GM12892 (cell line): ENCODE measurements around the gene KLC1.

Source experiments
- POLR2A ChIP-seq: IDR thresholded peaks from 2 replicates; pipeline ENCODE4 v1.6.1; 2011; ENCODE audit warnings: low read depth, low read length, control low read depth
- POLR2AphosphoS5 ChIP-seq: IDR thresholded peaks from 2 replicates; pipeline ENCODE4 v1.6.1; 2011; ENCODE audit warnings: low read depth, low read length, control low read depth
- TAF1 ChIP-seq: IDR thresholded peaks from 2 replicates; pipeline ENCODE4 v1.6.1; 2011; ENCODE audit warnings: low read depth, mild to moderate bottlenecking, control low read depth, low read length, borderline replicate concordance

DNA sequence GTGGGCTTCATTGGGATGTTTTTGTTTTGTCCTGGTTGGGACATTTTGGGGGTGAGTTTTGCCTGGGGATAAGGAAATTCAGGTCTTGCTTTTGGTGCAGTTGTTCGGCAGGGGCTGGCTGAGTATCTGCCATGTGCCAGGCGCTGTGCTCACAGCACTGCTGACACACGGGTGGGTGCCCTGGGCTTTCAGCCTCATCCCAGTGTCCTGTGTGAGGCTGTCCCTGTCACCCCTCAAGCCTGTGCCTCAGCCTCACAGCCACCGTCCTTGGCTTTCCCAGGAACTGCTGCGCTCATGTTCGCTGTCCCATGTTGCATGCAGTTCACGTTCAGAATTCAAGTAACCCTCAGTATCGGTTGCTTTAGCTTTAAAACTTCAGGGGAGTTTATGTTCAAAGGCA is 61.3 kb downstream of the KLC1 start:
- TF ChIP-seq POLR2A (no peak), POLR2AphosphoS5 (no peak), TAF1 (no peak)
